Measurements from ENCODE around the gene RUBCN.

Gene RUBCN

DNA sequence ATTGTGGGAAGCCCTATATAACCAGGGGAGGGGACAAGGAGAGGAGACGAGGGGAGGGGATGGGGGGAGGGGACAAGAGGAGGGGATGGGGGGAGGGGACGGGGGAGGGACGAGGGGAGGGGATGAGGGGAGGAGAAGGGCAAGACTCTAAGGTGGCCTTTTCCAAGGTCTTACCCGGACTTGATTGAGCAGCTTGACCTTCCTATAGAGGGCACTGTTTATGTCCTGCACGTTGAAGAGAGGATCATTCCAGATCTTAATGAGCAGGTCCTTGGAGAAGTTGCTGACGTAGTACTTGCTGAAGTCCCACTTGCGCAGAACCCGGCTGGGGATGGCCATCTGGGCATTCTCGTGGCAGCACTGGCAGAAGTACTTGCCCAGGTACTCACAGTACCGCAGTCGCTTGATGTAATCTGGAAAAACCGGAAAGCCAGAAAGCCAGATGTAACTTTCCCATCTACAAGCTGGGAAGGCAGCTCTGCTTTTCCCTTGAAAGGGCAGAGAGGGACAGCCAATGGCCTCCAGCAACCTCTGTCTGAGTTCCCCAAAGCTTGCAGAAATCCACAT is 55.7 kb downstream of the RUBCN start:
- ATAC-seq (ENCODE audit: insufficient read depth, low read depth) (no peak), DNase-seq (no peak)
- no peaks in the 10 kb centered on the region for H4K20me1 ChIP-seq (ENCODE audit: insufficient read depth, low read length)
- no peak overlapping the region for H3K4me3 ChIP-seq (ENCODE audit: low read depth in 1 of 2, low read length in 2 of 2)
- H3K36me3 ChIP-seq (ENCODE audit: insufficient read depth, low read length): peaks cover 35% of the 10 kb centered on the region
- no peak overlapping the region for H2AFZ ChIP-seq (ENCODE audit: low read depth, low read length)
- H3K27me3 ChIP-seq (ENCODE audit: insufficient read depth, low read length, poor library complexity): no peaks in the 10 kb centered on the region
- no peaks in the 10 kb centered on the region for H3K4me1 ChIP-seq (ENCODE audit: insufficient read depth, low read length)
- TF ChIP-seq EZH2 (IDR thresholded peaks at IDR 0.05; ENCODE audit: borderline replicate concordance, low read depth, low read length, severe bottlenecking): no peak
- TF ChIP-seq, protein P1, sequence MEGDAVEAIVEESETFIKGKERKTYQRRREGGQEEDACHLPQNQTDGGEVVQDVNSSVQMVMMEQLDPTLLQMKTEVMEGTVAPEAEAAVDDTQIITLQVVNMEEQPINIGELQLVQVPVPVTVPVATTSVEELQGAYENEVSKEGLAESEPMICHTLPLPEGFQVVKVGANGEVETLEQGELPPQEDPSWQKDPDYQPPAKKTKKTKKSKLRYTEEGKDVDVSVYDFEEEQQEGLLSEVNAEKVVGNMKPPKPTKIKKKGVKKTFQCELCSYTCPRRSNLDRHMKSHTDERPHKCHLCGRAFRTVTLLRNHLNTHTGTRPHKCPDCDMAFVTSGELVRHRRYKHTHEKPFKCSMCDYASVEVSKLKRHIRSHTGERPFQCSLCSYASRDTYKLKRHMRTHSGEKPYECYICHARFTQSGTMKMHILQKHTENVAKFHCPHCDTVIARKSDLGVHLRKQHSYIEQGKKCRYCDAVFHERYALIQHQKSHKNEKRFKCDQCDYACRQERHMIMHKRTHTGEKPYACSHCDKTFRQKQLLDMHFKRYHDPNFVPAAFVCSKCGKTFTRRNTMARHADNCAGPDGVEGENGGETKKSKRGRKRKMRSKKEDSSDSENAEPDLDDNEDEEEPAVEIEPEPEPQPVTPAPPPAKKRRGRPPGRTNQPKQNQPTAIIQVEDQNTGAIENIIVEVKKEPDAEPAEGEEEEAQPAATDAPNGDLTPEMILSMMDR (IDR thresholded peaks at IDR 0.05; ENCODE audit: borderline replicate concordance, extremely low read depth, low read length, poor library complexity, severe bottlenecking): peak; percentile 18
- no peaks in the 10 kb centered on the region for H3K9me3 ChIP-seq (ENCODE audit: insufficient read depth, low read length, severe bottlenecking)
- no peaks in the 10 kb centered on the region for H3K79me2 ChIP-seq (ENCODE audit: insufficient read depth, low read length)
- no peak overlapping the region for H3K4me2 ChIP-seq (ENCODE audit: insufficient read depth, low read length)
- H3K9ac ChIP-seq (ENCODE audit: low read depth, low read length): no peak overlapping the region
- no peak overlapping the region for H3K27ac ChIP-seq (ENCODE audit: low read length)

- H3K9ac ChIP-seq (ENCODE audit: low read depth, low read length): no peak overlapping the region
- H3K4me3 ChIP-seq (ENCODE audit: low read depth in 1 of 2, low read length in 2 of 2): no peak overlapping the region
- no peak overlapping the region for H3K27ac ChIP-seq (ENCODE audit: low read length)
- DNase-seq: no peak
- no peaks in the 10 kb centered on the region for H3K27me3 ChIP-seq (ENCODE audit: insufficient read depth, low read length, poor library complexity)
- TF ChIP-seq, protein P1 (IDR thresholded peaks at IDR 0.05; ENCODE audit: borderline replicate concordance, extremely low read depth, low read length, poor library complexity, severe bottlenecking): no peak
- TF ChIP-seq EZH2 (IDR thresholded peaks at IDR 0.05; ENCODE audit: borderline replicate concordance, low read depth, low read length, severe bottlenecking): no peak
- H3K4me2 ChIP-seq (ENCODE audit: insufficient read depth, low read length): no peak overlapping the region
- peaks cover 33% of the 10 kb centered on the region for H3K36me3 ChIP-seq (ENCODE audit: insufficient read depth, low read length)
- no peak for ATAC-seq (ENCODE audit: insufficient read depth, low read depth)
- H4K20me1 ChIP-seq (ENCODE audit: insufficient read depth, low read length): no peaks in the 10 kb centered on the region
- H2AFZ ChIP-seq (ENCODE audit: low read depth, low read length): no peak overlapping the region
- H3K9me3 ChIP-seq (ENCODE audit: insufficient read depth, low read length, severe bottlenecking): no peaks in the 10 kb centered on the region
- H3K4me1 ChIP-seq (ENCODE audit: insufficient read depth, low read length): no peaks in the 10 kb centered on the region
- H3K79me2 ChIP-seq (ENCODE audit: insufficient read depth, low read length): no peaks in the 10 kb centered on the region
Measured at GRCh38 chr3:197675951-197676350, 60.8 kb downstream of the RUBCN start.

DNA sequence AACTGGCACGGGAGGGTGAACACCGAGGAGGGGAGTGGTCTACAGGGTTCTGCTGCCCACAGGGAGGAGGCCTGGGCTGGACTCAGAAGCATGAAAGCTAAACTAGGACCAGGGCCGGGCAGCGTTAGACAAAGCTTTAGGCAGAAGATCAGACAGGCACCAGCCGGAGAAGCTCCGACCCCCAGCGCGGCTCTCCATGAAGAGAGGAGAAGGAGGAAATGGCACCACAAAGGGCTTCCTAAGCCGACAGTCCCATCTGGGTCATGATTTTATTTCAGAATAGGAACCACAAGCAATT is 61.2 kb downstream of the RUBCN start:
- Histone ChIP-seq H3K4me2 (ENCODE audit: insufficient read depth, low read length) (no peak overlapping the region), H3K27me3 (ENCODE audit: insufficient read depth, low read length, poor library complexity) (no peaks in the 10 kb centered on the region), H3K79me2 (ENCODE audit: insufficient read depth, low read length) (no peaks in the 10 kb centered on the region), H2AFZ (ENCODE audit: low read depth, low read length) (no peak overlapping the region), H3K27ac (ENCODE audit: low read length) (no peak overlapping the region), H4K20me1 (ENCODE audit: insufficient read depth, low read length) (no peaks in the 10 kb centered on the region), H3K4me3 (ENCODE audit: low read depth in 1 of 2, low read length in 2 of 2) (no peak overlapping the region), H3K4me1 (ENCODE audit: insufficient read depth, low read length) (no peaks in the 10 kb centered on the region), H3K36me3 (ENCODE audit: insufficient read depth, low read length) (peaks cover 30% of the 10 kb centered on the region), H3K9me3 (ENCODE audit: insufficient read depth, low read length, severe bottlenecking) (no peaks in the 10 kb centered on the region), H3K9ac (ENCODE audit: low read depth, low read length) (no peak overlapping the region)
- DNase-seq (no peak), ATAC-seq (ENCODE audit: insufficient read depth, low read depth) (no peak)
- TF ChIP-seq EZH2 (IDR thresholded peaks at IDR 0.05; ENCODE audit: borderline replicate concordance, low read depth, low read length, severe bottlenecking): no peak
- TF ChIP-seq, protein P1 (IDR thresholded peaks at IDR 0.05; ENCODE audit: borderline replicate concordance, extremely low read depth, low read length, poor library complexity, severe bottlenecking): no peak

Data from DND-41 (cell line).